Left lobe of liver (tissue), 2 donors: ENCODE data around the gene GPR135. TPM values are rescaled to one million over a fixed set of nuclear protein-coding genes. Genes with fewer than 3 reads are reported as not detected.

Experiments used
- ATAC-seq: fragments of 200-7000 bp; cut with Tn5 transposase; one replicate; pipeline ENCODE4 v1.9.1; 2020; ENCODE audit warnings: mild to moderate bottlenecking, moderate library complexity
- DNase-seq: peaks from one replicate; pipeline ENCODE4 v3.0.0-alpha.2; 2020; ENCODE audit warnings: low spot score
- total RNA-seq: library from RNA; stranded (reverse); gene quantifications from one replicate; pipeline ENCODE4 v1.2.1, GENCODE V29; 2021
- donor health status: DM: no; HTN: no; CAD: no; lungs with moderate emphysema.
- donor health status: DM: no; HTN: yes; CAD: no.

The GPR135 gene
- total RNA-seq, 1 donor from 2014 or later = 1.4 TPM

GRCh38 chr14:59424341-59425071 lies 40.7 kb downstream of the GPR135 start:
- ATAC-seq (no peak), DNase-seq (no peak)

DNA sequence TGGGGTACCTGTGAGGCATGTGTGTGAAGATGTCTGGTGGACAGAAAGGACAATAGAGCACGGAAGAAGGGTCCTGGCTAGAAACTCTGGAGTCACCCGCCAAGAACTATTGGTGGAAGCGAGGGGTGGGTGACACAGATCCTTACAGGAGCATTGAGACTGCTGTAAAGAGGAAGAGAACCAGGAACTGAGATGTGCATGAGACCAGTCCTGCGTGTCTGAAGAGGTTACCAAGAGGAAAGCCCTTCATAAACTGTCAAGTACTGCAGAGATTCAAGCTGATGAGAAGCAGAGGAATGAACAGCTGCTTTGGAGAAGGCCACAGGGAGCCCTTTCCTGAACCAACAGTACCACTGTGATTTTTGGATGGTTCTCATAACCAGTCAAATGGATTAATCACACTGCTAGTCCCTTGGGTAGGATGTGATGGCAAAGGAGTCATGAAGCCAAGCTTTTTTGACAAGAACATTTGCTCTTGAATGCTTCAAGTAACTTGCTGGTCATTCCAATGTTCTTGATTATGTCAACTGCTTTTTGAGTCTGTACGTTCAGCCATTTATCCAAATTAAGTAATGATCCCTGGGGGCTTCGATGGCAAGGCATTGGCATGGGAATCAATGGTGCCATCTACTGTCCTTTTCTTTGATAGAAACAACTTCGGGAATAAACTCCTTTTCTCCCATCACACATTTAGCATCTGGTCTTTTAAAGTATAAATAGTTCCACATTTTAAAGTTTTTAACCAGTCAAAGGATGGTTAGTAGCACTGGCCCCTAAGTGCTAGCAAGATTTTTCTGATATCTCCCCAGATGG lies 42.9 kb downstream of the GPR135 start:
- ATAC-seq (no peak), DNase-seq (no peak)

GRCh38 chr14:59419303-59419702 lies 45.9 kb downstream of the GPR135 start:
- no peak for DNase-seq
- ATAC-seq = no peak

- ATAC-seq (no peak), DNase-seq (no peak)
These were observed 47.9 kb downstream of the GPR135 start for GRCh38 chr14:59417311-59417710.

GRCh38 chr14:59415836-59416602 lies 49.2 kb downstream of the GPR135 start:
- ATAC-seq = no peak
- DNase-seq = no peak

Other genes with a start within 250 kb of the GPR135 start
- gene L3HYPDH, start 19.0 kb upstream of the GPR135 start, total RNA-seq = 16.7 TPM
- gene JKAMP, start 19.1 kb upstream of the GPR135 start, total RNA-seq = 15.2 TPM
- not detected for gene CCDC175, start 111.4 kb upstream of the GPR135 start, total RNA-seq